Testis (tissue), 2 donors: ENCODE data around the gene C1orf141.

Experiments
- POLR2A ChIP-seq: fragments of 450-650 bp; IDR thresholded peaks from one replicate; pipeline ENCODE4 v1.6.1; 2017; ENCODE audit warnings: antibody characterized with exemption, mild to moderate bottlenecking, moderate library complexity
- TF ChIP-seq, protein P1 (sequence below), 3 experiments: fragments of 450-650 bp in 2 of 3; fragments of 200-600 bp in 1 of 3; sonication (generic) in 1 of 3; IDR thresholded peaks; one replicate each; pipeline ENCODE4 v1.5.1; 2016 to 2019; ENCODE audit warnings: antibody characterized with exemption in 3 of 3, mild to moderate bottlenecking in 2 of 3, moderate library complexity in 1 of 3

GRCh38 chr1:67169932-67170331 lies 35.2 kb upstream of the C1orf141 start:
- TF ChIP-seq, protein P1, sequence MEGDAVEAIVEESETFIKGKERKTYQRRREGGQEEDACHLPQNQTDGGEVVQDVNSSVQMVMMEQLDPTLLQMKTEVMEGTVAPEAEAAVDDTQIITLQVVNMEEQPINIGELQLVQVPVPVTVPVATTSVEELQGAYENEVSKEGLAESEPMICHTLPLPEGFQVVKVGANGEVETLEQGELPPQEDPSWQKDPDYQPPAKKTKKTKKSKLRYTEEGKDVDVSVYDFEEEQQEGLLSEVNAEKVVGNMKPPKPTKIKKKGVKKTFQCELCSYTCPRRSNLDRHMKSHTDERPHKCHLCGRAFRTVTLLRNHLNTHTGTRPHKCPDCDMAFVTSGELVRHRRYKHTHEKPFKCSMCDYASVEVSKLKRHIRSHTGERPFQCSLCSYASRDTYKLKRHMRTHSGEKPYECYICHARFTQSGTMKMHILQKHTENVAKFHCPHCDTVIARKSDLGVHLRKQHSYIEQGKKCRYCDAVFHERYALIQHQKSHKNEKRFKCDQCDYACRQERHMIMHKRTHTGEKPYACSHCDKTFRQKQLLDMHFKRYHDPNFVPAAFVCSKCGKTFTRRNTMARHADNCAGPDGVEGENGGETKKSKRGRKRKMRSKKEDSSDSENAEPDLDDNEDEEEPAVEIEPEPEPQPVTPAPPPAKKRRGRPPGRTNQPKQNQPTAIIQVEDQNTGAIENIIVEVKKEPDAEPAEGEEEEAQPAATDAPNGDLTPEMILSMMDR (IDR thresholded peaks at IDR 0.05): no peak
- no peak for TF ChIP-seq POLR2A
